GM19463 (cell line): Measurements from ENCODE around the gene TP53I11.

ENCODE experiments used
- ATAC-seq: cut with Tn5 transposase; IDR thresholded peaks from one replicate; pipeline ENCODE4 v1.9.1; 2021; ENCODE audit warnings: mild to moderate bottlenecking, moderate library complexity; ENCODE audit not compliant: unreplicated experiment

Gene TP53I11, protein sequence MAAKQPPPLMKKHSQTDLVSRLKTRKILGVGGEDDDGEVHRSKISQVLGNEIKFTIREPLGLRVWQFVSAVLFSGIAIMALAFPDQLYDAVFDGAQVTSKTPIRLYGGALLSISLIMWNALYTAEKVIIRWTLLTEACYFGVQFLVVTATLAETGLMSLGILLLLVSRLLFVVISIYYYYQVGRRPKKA

DNA sequence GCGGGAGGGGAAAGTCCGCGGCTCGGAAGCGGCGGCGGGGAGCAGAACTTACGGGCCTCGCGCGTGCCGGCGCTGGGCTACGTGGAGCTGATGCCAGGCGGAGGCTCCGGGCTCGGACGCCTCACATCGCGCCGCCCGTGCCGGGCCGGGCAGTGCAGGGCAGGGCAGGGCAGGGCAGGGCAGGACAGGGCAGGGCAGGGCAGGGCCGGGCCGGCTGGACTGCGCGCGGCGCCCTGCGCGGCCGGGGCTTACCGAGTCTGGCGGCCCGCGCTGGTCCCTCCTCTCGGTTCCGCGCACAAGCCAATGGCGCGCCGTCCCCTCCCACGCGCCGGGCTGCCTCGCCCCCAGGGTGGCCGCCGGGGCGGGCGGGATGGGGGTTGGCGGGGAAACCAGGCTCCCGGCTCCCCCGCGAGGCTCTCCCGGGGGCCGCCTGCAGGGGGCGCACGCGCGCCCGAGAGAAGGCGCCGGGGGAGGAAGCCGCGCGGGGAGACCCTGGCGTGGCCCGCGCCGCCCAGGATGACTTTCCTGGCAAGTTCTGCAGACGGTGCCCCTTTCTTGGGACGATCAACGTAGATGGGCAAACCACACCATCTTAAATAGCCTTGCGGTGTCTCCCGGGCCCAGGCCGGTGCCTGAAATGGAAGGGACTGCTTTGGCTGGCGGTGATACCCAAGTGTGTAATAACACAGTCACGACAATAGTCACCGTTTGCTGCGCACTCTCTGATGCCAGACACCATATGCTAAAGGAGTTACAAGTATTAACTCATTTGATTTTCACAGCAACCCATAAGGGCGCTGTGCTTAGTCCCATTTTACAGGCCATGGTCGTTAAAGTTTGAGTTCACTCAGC lies at the start of gene TP53I11:
TSS of gene TP53I11 (minus strand) at position 259 of the 852 bp plus-strand sequence. CDS start 12,548 bp downstream, outside the sequence.
- ATAC-seq, result peak; percentile 56

DNA sequence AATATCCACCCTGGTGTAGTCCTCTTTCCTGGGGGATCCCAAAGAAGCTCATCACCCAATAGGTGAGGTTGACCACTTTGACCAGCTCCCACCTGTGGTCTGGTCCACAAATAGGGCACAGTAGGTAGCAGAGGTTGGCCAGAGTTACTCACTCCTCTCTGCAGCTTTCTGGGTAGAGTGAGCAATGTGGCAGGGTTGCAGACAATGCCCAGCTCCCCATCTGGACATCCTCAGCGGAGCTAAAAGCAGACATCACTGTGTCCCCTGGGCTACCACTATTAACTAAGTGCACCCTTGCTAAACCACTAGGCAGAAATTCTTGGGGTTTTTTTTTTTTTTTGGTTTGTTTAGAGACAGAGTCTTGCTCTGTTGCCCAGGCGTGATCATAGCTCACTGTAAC lies 48.4 kb upstream of the TP53I11 start:
- ATAC-seq, result no peak

- ATAC-seq, result no peak
Measured at GRCh38 chr11:44998051-44998450, 47.4 kb upstream of the TP53I11 start.

DNA sequence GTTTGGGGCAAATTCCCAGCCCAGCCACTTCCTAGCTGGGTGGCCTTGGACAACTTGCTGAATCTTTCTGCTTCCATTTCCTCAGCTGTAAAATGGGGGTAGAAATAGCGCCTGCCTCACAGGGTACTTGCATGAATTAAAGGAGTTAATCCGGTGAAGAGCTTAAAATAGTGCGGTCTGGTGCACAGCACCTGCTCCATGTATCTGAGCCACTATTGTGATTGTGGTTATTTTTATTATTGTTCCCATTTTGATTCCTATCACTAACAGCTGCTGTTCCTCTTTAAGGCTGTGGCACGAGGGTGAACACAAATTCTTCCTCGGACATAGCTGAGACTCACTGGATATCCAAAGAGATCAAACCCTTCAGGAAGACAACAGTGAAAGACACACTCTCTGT lies 46.9 kb upstream of the TP53I11 start:
- no peak for ATAC-seq

GRCh38 chr11:44994753-44995152 lies 44.1 kb upstream of the TP53I11 start:
- no peak for ATAC-seq

DNA sequence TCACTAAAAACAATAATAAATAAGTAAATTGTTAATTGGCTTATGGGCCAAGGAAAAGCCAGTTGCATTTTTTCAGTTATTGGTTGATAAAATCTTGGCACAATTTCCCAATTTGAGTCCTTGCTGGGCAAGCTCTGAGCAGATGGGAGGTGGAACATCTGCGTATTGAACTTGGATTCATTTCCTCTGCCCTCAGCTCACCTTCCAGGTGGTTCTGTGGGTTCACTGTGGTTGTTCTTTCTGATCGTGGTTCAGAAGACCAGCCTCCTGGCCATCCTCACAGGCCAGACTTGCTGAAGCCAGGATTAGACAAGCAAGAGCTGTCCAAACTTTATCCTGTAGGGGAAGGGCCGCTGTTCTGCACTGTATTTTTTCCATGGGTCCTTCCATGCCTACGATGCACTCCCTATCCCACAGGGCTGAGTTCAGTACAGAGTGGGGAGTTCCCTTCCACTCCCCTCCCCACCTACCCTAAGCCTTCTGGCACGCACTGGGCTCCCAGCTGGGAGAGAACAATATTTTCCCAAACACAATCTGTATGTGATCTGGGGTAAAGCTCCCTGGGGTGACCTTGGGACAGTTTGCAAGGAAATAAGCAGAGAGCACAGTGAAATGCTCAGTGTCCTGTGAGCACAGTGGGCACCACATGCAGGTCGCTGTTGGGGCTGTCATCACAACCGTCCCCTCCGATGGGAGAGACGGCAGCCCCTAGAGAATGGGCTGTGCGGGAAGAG lies 43.5 kb upstream of the TP53I11 start:
- ATAC-seq, result no peak

- no peak for ATAC-seq
Measured at GRCh38 chr11:44992774-44993173, 42.1 kb upstream of the TP53I11 start.

GRCh38 chr11:44992181-44992582 lies 41.5 kb upstream of the TP53I11 start:
- ATAC-seq, result no peak

DNA sequence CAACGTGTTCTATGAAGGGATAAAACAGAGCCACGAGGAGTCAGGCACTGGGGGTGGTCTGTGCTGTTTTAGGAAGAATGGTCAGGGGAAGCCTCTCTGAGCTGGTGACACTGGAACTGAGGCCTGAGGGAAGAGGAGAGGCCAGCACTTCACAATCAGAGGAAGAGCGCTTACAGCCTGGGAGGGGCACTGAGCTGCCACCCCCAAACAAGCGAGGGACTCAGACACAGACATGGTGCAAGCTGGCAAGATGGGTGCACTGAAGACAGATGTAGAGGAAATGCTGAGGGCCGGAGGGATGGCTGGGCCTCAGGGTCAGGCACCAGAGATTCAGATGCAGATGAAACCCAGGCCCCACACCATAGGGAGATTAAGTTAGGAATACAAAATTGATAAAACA lies 40.0 kb upstream of the TP53I11 start:
- ATAC-seq, result no peak

DNA sequence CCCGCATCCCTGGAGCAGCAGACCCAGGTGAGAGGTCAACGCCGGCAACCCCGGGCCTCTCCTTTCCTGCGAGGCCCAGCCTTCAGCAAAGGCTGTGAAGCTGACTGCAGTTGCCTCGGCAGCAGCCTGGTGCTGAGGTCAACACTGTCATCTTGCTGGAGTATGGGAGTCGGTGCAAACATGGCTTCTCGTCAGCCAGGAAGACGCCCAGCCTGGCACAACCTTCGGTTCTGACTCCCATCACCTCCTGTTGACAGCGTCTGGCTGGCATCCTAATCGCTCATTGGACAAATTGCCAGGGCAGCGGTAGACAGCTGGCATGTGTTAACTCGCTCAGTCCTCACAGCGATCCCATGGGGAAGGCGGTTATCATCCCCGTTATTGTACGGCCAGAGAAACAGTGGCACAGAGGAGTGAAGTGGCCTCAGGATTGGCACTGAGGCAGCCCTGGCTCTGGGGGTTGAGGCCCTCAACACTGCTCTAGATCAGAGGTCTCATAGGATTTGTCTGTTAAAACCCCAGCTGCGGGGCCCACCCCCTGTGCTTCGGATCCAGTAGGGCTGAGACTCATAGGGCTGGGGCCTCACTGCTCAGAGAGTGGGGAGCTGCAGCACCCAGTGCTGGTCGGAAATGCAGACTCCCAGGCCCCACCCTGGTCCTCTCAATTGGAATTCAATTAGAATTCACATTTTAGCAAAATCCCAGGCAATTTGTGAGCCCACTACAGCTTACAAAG lies 39.3 kb upstream of the TP53I11 start:
- ATAC-seq, result no peak

- ATAC-seq, result no peak
Measured at GRCh38 chr11:44988981-44989635, 38.4 kb upstream of the TP53I11 start.

DNA sequence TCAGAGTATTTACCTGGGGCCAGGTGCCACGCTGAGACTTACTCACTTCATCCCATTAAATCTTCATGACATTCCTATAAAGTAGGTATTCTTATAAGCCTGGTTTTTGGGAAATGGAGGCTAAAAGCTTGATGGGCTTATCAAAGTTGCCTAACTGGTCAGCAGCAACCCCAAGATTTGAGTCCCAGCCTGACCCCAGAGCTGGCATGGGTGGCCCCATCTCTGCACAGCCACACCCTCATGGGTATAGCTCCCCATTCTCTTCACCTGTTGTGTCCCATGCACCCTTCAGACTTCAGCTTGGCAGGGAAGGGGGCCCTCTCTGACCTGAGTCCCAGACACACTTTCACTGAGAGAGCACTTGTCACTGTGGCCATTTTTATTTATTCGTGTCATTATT lies 37.4 kb upstream of the TP53I11 start:
- ATAC-seq, result no peak

GRCh38 chr11:44987506-44987905 lies 36.8 kb upstream of the TP53I11 start:
- ATAC-seq, result no peak

DNA sequence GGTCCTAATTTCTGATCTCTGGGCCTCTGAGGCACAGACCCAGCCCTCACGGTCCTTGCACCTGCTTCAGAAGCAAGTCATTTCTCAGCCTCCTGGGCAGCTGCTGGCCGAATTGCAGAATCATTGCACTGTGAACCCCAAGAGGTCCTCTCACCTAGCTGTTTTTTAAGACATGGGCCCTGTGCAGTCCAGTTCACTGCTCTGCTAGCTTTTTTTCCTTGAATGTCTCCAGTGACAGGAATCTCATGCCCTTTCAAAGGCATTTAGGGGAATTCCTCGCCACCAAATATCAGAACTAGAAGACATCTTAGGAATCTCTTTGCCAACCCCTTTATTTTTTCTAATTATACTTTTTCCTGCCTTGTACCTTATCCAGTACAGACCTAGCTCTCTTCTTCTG lies 35.6 kb upstream of the TP53I11 start:
- no peak for ATAC-seq

- ATAC-seq, result no peak
Measured at GRCh38 chr11:44985721-44986120, 35.0 kb upstream of the TP53I11 start.

GRCh38 chr11:44983786-44984185 lies 33.1 kb upstream of the TP53I11 start:
- ATAC-seq, result no peak

- no peak for ATAC-seq
Measured at GRCh38 chr11:44982496-44983062, 31.9 kb upstream of the TP53I11 start.

DNA sequence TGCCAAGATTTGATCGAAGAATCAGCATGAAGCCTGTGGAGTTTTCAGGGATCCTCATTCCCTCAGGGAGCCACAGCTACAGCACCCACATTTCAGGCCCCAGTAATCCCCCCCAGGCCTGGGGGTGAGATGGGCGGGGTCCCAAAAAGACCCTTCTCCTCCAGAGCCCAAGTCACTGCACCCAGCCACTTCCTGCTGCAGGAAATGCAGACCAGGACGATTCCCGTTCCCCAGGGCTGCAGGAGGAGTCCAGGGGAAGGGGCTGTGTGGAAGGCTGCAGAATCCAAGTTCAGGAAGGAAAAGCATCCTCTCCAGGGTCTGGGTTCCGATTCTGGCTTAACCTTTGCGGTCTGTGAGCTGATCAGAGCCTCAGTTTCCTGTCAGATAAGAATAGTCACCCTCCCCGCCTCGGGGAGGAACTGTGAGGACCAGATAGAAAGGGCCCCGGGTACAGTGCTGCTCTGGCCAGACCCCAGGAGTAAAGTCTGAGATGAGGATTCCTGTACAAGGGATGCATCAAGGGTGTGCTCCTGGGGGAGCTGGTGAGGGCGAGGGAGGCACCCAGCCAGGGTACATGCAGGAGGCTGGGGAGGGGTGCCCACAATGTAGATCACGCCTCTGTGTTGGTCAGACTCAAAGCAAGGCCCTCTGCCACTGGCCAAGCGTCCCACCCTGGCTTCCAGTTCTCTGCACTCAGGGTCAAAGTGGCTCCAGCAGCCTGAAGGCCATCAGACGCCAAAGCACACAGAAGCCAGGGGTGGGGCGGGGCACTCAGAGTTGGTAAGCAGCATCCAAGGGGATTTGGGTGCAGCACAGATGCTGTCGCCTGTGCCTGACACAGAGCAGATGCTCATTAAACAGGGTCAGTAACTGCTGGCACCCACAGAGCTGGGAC lies 30.1 kb upstream of the TP53I11 start:
- ATAC-seq, result no peak
